ENCODE data around the gene BMP8A.

DNA sequence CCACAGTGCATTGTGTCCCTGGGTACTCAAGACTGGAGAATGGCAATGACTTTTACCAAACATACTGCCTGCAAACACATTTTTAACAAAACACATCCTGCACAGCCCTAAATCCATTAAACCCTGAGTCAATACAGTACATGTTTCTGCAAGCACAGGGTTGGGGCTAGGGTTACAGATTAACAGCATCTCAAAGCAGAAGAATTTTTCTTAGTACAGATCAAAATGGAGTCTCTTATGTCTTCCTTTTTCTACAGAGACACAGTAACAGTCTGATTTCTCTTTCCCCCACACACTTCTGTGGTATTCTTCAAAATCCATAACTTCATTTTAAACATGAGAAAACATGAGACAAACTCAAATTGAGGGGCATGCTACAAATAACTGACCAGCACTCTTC, 13.9 kb downstream of the BMP8A start:
- TF ChIP-seq FOXP2 (optimal IDR thresholded peaks at IDR 0.05; ENCODE audit: borderline replicate concordance, extremely low read depth, extremely low read length, insufficient read depth): no peak
- TF ChIP-seq, protein P1, sequence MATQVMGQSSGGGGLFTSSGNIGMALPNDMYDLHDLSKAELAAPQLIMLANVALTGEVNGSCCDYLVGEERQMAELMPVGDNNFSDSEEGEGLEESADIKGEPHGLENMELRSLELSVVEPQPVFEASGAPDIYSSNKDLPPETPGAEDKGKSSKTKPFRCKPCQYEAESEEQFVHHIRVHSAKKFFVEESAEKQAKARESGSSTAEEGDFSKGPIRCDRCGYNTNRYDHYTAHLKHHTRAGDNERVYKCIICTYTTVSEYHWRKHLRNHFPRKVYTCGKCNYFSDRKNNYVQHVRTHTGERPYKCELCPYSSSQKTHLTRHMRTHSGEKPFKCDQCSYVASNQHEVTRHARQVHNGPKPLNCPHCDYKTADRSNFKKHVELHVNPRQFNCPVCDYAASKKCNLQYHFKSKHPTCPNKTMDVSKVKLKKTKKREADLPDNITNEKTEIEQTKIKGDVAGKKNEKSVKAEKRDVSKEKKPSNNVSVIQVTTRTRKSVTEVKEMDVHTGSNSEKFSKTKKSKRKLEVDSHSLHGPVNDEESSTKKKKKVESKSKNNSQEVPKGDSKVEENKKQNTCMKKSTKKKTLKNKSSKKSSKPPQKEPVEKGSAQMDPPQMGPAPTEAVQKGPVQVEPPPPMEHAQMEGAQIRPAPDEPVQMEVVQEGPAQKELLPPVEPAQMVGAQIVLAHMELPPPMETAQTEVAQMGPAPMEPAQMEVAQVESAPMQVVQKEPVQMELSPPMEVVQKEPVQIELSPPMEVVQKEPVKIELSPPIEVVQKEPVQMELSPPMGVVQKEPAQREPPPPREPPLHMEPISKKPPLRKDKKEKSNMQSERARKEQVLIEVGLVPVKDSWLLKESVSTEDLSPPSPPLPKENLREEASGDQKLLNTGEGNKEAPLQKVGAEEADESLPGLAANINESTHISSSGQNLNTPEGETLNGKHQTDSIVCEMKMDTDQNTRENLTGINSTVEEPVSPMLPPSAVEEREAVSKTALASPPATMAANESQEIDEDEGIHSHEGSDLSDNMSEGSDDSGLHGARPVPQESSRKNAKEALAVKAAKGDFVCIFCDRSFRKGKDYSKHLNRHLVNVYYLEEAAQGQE (IDR thresholded peaks at IDR 0.05; ENCODE audit: insufficient read depth in 1 of 2, low read depth in 2 of 2, low read length in 2 of 2): no peak
- TF ChIP-seq POLR2AphosphoS5 (IDR thresholded peaks at IDR 0.05; ENCODE audit: low read depth, low read length): no peak
